COLO668 (cell line): ENCODE measurements around the gene CELF2.

ENCODE experiments used
- DNase-seq: peaks from one replicate; lab custom pipeline; 2025; ENCODE audit not compliant: unreplicated experiment; lab: John Stamatoyannopoulos, UW

The CELF2 gene

GRCh38 chr10:11057018-11057417 lies 39.3 kb downstream of the CELF2 start:
- DNase-seq = no peak

GRCh38 chr10:11057448-11057847 lies 39.8 kb downstream of the CELF2 start:
- DNase-seq = no peak

- no peak for DNase-seq
Measured at GRCh38 chr10:11057994-11058393, 40.3 kb downstream of the CELF2 start.

- no peak for DNase-seq
Measured at GRCh38 chr10:11058965-11059364, 41.3 kb downstream of the CELF2 start.

- DNase-seq = no peak
Measured at GRCh38 chr10:11063856-11064255, 46.2 kb downstream of the CELF2 start.

GRCh38 chr10:11064832-11065231 lies 47.2 kb downstream of the CELF2 start:
- no peak for DNase-seq

- no peak for DNase-seq
Measured at GRCh38 chr10:11065567-11065966, 47.9 kb downstream of the CELF2 start.

- no peak for DNase-seq
Measured at GRCh38 chr10:11066520-11066919, 48.8 kb downstream of the CELF2 start.

- no peak for DNase-seq
Measured at GRCh38 chr10:11068861-11069633, 51.4 kb downstream of the CELF2 start.

- no peak for DNase-seq
Measured at GRCh38 chr10:11073410-11073809, 55.7 kb downstream of the CELF2 start.

GRCh38 chr10:11074536-11075267 lies 57.0 kb downstream of the CELF2 start:
- DNase-seq = no peak

- DNase-seq = no peak
Measured at GRCh38 chr10:11076221-11076620, 58.5 kb downstream of the CELF2 start.

GRCh38 chr10:11080564-11080984 lies 62.9 kb downstream of the CELF2 start:
- no peak for DNase-seq

GRCh38 chr10:11081408-11081807 lies 63.7 kb downstream of the CELF2 start:
- no peak for DNase-seq

GRCh38 chr10:11082526-11082925 lies 64.9 kb downstream of the CELF2 start:
- DNase-seq = no peak

- DNase-seq = no peak
Measured at GRCh38 chr10:11083051-11083450, 65.4 kb downstream of the CELF2 start.

- no peak for DNase-seq
Measured at GRCh38 chr10:11085545-11085944, 67.9 kb downstream of the CELF2 start.

GRCh38 chr10:11086177-11086840 lies 68.6 kb downstream of the CELF2 start:
- DNase-seq = no peak

- no peak for DNase-seq
Measured at GRCh38 chr10:11087372-11087771, 69.7 kb downstream of the CELF2 start.

GRCh38 chr10:11088709-11089108 lies 71.0 kb downstream of the CELF2 start:
- DNase-seq = no peak

GRCh38 chr10:11089272-11089671 lies 71.6 kb downstream of the CELF2 start:
- no peak for DNase-seq

- no peak for DNase-seq
Measured at GRCh38 chr10:11091517-11092102, 73.9 kb downstream of the CELF2 start.
